Osteoblast (primary cell): ENCODE results near the gene TRAF5. TPM values are rescaled to one million over a fixed set of nuclear protein-coding genes. Genes with fewer than 3 reads are reported as not detected.

Source experiments
- DNase-seq: peaks from one replicate; pipeline ENCODE4 v3.0.0; 2011; ENCODE audit warnings: low spot score, mixed read lengths; ENCODE audit not compliant: insufficient read length; ENCODE audit errors: missing footprints
- H2AFZ ChIP-seq: 2 replicates; pipeline ENCODE4 v1.6.0; 2011; ENCODE audit warnings: mild to moderate bottlenecking, low read length
- H3K27ac ChIP-seq: 2 replicates; pipeline ENCODE4 v1.5.1; 2011; ENCODE audit warnings: mild to moderate bottlenecking, low read depth, low read length, moderate library complexity
- H3K27me3 ChIP-seq: 2 replicates; pipeline ENCODE4 v1.6.0; 2012; ENCODE audit warnings: mild to moderate bottlenecking, control low read depth, inconsistent platforms, low read length, moderate library complexity; ENCODE audit not compliant: insufficient read depth
- H3K36me3 ChIP-seq: 2 replicates; pipeline ENCODE4 v1.5.1; 2011; ENCODE audit warnings: mild to moderate bottlenecking, low read length, control low read depth, moderate library complexity; ENCODE audit not compliant: insufficient read depth
- H3K4me1 ChIP-seq: 2 replicates; pipeline ENCODE4 v1.5.1; 2011; ENCODE audit warnings: mild to moderate bottlenecking, low read length, control low read depth, moderate library complexity; ENCODE audit not compliant: insufficient read depth
- H3K4me2 ChIP-seq: 2 replicates; pipeline ENCODE4 v1.6.0; 2011; ENCODE audit warnings: mild to moderate bottlenecking, low read length; ENCODE audit not compliant: insufficient read depth
- H3K4me3 ChIP-seq: fragments of 200-600 bp; sonication (generic); 3 replicates; pipeline ENCODE4 v1.5.1; 2012; ENCODE audit warnings: mild to moderate bottlenecking, low read length, inconsistent platforms; ENCODE audit not compliant: insufficient read depth
- H3K79me2 ChIP-seq: 2 replicates; pipeline ENCODE4 v1.6.0; 2012; ENCODE audit warnings: mild to moderate bottlenecking, low read length, control low read depth, inconsistent platforms; ENCODE audit not compliant: insufficient read depth
- H3K9me3 ChIP-seq: 2 replicates; pipeline ENCODE4 v1.5.1; 2011; ENCODE audit warnings: low read depth, low read length, control low read depth
- H4K20me1 ChIP-seq: 2 replicates; pipeline ENCODE4 v1.6.0; 2012; ENCODE audit warnings: mild to moderate bottlenecking, low read length, control low read depth; ENCODE audit not compliant: insufficient read depth
- total RNA-seq: library from RNA; depleted of rRNA; stranded (reverse); fragments of >200 nt; gene quantifications from 2 replicates; pipeline ENCODE4 v1.2.3, GENCODE V29; 2012
- TF ChIP-seq, protein P1 (sequence below): IDR thresholded peaks from 2 replicates; pipeline ENCODE4 v1.5.1; 2011; ENCODE audit warnings: mild to moderate bottlenecking, low read depth, low read length, moderate library complexity; ENCODE audit errors: extremely low read depth

Gene TRAF5, protein sequence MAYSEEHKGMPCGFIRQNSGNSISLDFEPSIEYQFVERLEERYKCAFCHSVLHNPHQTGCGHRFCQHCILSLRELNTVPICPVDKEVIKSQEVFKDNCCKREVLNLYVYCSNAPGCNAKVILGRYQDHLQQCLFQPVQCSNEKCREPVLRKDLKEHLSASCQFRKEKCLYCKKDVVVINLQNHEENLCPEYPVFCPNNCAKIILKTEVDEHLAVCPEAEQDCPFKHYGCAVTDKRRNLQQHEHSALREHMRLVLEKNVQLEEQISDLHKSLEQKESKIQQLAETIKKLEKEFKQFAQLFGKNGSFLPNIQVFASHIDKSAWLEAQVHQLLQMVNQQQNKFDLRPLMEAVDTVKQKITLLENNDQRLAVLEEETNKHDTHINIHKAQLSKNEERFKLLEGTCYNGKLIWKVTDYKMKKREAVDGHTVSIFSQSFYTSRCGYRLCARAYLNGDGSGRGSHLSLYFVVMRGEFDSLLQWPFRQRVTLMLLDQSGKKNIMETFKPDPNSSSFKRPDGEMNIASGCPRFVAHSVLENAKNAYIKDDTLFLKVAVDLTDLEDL
- 15.9 and 17.4 TPM in 2 replicates for total RNA-seq

DNA sequence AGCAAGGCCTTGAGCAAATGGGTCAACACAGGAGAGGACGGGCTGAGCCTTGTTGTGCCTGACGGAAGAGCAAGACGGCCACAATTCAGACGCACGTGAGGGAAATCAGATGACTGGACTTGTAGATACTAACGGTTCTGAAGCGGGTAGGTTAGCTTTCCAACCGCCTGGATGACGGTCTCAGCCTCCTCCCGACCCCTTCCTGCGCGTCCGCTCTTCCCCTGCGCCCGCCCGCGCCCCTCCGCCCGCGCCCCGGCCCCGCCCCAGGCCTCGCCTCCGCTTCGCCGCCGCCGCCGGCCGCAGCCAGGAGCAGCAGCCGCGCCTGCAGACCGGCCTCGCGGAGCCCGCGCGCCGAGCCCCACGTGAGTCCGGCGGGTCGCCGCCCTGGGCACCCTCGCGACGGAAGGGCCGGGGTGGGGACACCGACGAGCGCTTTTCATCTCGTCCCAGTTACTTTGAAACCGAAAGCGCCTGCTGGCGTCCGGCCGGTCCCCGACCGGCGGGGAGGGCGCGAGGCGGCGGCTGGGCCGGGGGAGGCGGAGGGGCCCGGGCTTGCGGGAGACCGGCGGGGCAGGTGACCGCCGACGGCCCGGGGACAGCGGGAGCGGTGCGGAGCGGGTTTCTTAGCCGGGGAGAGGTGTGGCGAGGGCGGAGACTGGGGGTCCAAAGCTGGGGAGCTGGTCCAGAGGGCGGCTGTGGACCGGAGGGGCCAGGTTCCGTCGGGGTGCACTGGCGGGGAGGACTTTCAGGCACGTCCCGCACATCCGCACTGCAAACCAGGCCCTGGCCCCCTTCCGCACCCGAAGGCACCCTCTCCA, at the start of gene TRAF5:
TSS of gene TRAF5 (plus strand) at position 306 of the 818 bp plus-strand sequence. CDS start 26,407 bp downstream, outside the sequence.
- H3K4me1 ChIP-seq = peaks cover 15% of the 10 kb centered on the region
- H3K4me2 ChIP-seq = peak within 1 kb of the TSS; percentile 93
- TF ChIP-seq, protein P1, sequence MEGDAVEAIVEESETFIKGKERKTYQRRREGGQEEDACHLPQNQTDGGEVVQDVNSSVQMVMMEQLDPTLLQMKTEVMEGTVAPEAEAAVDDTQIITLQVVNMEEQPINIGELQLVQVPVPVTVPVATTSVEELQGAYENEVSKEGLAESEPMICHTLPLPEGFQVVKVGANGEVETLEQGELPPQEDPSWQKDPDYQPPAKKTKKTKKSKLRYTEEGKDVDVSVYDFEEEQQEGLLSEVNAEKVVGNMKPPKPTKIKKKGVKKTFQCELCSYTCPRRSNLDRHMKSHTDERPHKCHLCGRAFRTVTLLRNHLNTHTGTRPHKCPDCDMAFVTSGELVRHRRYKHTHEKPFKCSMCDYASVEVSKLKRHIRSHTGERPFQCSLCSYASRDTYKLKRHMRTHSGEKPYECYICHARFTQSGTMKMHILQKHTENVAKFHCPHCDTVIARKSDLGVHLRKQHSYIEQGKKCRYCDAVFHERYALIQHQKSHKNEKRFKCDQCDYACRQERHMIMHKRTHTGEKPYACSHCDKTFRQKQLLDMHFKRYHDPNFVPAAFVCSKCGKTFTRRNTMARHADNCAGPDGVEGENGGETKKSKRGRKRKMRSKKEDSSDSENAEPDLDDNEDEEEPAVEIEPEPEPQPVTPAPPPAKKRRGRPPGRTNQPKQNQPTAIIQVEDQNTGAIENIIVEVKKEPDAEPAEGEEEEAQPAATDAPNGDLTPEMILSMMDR = no peak
- peak within 1 kb of the TSS; percentile 88 for H3K4me3 ChIP-seq
- peak within 1 kb of the TSS; percentile 98 for H2AFZ ChIP-seq
- no peaks in the 10 kb centered on the region for H3K27me3 ChIP-seq
- peaks cover 34% of the 10 kb centered on the region for H4K20me1 ChIP-seq
- H3K27ac ChIP-seq = peak within 1 kb of the TSS; percentile 45
- H3K9me3 ChIP-seq = no peaks in the 10 kb centered on the region
- DNase-seq = peak; percentile 92
- no peaks in the 10 kb centered on the region for H3K36me3 ChIP-seq
- peaks cover 42% of the 10 kb centered on the region for H3K79me2 ChIP-seq

DNA sequence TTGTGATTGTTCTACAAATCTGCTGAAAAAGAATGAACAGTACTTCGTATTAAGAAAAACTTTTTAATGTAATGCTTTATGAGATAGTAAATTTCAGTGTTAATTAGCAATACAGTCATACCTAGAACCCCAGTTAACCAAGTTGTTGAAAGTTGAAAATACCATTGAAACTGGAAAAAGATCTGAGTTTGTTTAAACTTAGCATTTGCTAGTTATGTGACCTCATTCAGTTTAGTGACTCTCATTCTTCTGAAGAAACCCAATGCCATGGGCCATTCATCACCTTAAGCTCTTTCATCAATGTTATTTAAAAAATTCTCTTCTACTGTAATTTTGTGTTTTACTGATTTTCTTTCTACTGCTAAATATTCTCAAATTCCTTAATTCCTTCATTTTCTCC, 47.3 kb upstream of the TRAF5 start:
- Histone ChIP-seq H3K36me3 (peaks cover 39% of the 10 kb centered on the region), H3K4me3 (no peak overlapping the region), H4K20me1 (no peaks in the 10 kb centered on the region), H3K4me2 (no peak overlapping the region), H3K27me3 (no peaks in the 10 kb centered on the region), H3K79me2 (no peaks in the 10 kb centered on the region), H3K27ac (no peak overlapping the region), H3K4me1 (peaks cover 6% of the 10 kb centered on the region), H2AFZ (no peak overlapping the region), H3K9me3 (no peaks in the 10 kb centered on the region)
- DNase-seq = no peak
- TF ChIP-seq, protein P1 = no peak

DNA sequence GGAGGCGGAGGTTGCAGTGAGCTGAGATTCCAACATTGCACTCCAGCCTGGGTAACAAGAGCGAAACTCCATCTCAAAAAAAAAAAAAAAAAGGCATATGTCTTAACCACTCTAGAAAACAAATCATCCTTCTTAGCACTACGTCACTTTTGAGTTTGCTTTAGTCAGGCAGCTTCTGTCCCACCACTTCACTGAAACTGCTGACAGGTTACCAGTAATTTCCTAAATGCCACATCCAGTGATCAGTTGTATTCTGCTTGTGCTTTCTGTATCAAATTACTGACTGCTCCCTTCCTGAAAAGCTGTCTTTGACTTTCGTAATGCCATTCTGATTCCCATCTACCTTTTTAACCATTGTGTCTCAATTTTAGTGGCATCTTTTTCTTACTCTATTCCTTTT, 45.7 kb upstream of the TRAF5 start:
- no peaks in the 10 kb centered on the region for H3K9me3 ChIP-seq
- no peaks in the 10 kb centered on the region for H4K20me1 ChIP-seq
- H3K27me3 ChIP-seq = no peaks in the 10 kb centered on the region
- TF ChIP-seq, protein P1 = no peak
- H2AFZ ChIP-seq = no peak overlapping the region
- peaks cover 6% of the 10 kb centered on the region for H3K4me1 ChIP-seq
- H3K27ac ChIP-seq = peak overlapping the region; percentile 51
- H3K4me3 ChIP-seq = no peak overlapping the region
- no peak overlapping the region for H3K4me2 ChIP-seq
- H3K79me2 ChIP-seq = peaks cover 6% of the 10 kb centered on the region
- peaks cover 38% of the 10 kb centered on the region for H3K36me3 ChIP-seq
- DNase-seq = no peak
